ENCODE results near the gene CAPN12. TPM values are rescaled to one million over a fixed set of nuclear protein-coding genes. Genes with fewer than 3 reads are reported as not detected.

The CAPN12 gene
- total RNA-seq, 2 donors from 2014 or later: 8.3 to 15.2 TPM

- Mint-ChIP-seq H3K27ac (no peak overlapping the region), H3K27me3 (ENCODE audit: low read depth) (peaks cover 8% of the 10 kb centered on the region), H3K4me1 (ENCODE audit: low read depth) (peaks cover 14% of the 10 kb centered on the region), H3K9me3 (no peaks in the 10 kb centered on the region), H3K4me3 (no peak overlapping the region), H3K36me3 (ENCODE audit: insufficient read depth in 2 of 2) (no peaks in the 10 kb centered on the region)
- ATAC-seq (replicated peaks in 1 of 2) (no peak), DNase-seq (no peak)
These were observed 4.0 kb downstream of the CAPN12 start for GRCh38 chr19:38740257-38740592.

- Mint-ChIP-seq H3K27me3 (ENCODE audit: low read depth) (peaks cover 8% of the 10 kb centered on the region), H3K36me3 (ENCODE audit: insufficient read depth in 2 of 2) (no peaks in the 10 kb centered on the region), H3K4me1 (ENCODE audit: low read depth) (peaks cover 20% of the 10 kb centered on the region), H3K9me3 (no peaks in the 10 kb centered on the region), H3K4me3 (no peak overlapping the region), H3K27ac (no peak overlapping the region)
- DNase-seq (peak in 1 of 2 donors; percentile 22), ATAC-seq (replicated peaks in 1 of 2) (no peak)
These were observed 4.6 kb downstream of the CAPN12 start for GRCh38 chr19:38739440-38740256.

GRCh38 chr19:38737921-38738737 lies 6.1 kb downstream of the CAPN12 start:
- ATAC-seq (replicated peaks in 1 of 2) (no peak), DNase-seq (no peak)
- Mint-ChIP-seq H3K27me3 (ENCODE audit: low read depth) (peaks cover 8% of the 10 kb centered on the region), H3K9me3 (no peaks in the 10 kb centered on the region), H3K4me1 (ENCODE audit: low read depth) (peaks cover 33% of the 10 kb centered on the region), H3K4me3 (peak overlapping the region; percentile 66 to 70), H3K36me3 (ENCODE audit: insufficient read depth in 2 of 2) (no peaks in the 10 kb centered on the region), H3K27ac (peak overlapping the region; percentile 7)

DNA sequence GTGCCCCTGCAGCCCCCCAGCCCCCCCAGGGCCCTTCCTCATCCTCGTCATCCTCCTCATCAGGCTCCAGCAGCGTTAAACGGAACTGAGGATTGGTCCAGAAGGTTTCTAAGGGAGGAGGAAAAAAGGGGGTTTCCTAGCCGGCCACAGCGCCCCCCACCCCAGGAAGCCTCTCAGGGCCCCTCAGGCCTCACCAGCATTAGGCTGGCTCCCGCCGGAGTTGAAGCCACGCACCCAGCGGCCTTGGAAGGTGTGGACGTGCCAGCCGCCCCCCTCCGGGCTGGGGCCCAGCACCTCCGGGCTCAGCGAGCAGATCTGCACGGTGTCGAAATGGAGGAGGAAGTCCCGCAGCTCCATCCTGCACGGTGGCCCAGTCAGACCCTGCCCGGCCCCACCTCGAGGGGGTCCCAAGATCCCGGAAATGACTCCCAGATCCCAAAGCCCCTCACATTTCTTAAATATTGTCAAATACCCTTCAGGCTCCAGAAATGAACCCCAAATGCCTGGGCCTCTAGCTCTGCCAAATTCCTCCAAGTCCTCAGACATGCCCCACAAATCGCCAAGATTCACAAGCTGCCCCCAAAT lies 6.9 kb downstream of the CAPN12 start:
- no peak for DNase-seq
- Mint-ChIP-seq H3K4me1 (ENCODE audit: low read depth) (peaks cover 33% of the 10 kb centered on the region), H3K4me3 (peak overlapping the region; percentile 66 to 70), H3K27me3 (ENCODE audit: low read depth) (peaks cover 8% of the 10 kb centered on the region), H3K36me3 (ENCODE audit: insufficient read depth in 2 of 2) (peaks cover 0 to 2% of the 10 kb centered on the region in 2 donors), H3K27ac (peak overlapping the region; percentile 7), H3K9me3 (no peaks in the 10 kb centered on the region)
- ATAC-seq (replicated peaks in 1 of 2): no peak

DNA sequence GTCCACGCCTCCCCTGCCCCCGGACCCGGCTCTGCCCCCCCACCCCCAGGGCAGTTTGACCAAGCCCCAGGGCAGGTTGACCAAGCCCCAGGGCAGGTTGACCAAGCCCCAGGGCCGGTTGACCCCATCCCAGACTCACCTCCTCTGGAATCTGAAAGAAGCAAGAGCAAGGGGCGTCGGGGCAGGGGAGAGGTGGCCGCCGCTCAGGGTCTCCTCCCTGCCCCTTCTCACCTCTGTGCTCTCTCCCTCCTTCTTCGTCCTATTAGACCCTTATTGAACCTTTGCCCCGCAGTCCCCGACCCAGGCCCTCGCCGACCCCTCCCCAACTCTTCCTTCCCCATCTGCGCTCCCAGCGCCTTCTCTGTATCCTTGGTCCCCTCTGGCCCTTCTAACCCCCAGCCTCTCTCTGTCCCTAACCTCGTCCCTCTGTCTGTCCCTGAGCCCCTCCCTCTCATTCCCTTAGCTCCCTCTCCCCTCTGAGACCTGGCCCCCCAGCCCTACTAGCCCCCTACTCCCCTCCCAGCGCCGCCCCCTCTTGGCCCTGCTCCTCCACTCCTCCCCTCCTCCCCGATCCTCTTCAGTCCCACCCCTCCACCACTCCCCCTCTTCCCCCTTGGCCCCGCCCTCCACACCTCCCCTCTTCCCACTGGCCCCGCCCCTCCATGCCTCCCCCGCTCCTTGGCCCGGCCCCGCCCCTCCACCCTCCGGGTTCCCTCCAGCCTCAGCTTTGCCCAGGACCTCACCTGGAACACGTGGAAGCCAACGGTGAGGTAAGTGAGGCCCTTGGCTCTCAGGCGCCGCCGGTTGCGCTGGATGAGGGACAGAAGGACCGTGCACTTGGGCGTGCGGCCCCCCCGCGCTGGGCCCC lies 7.6 kb downstream of the CAPN12 start:
- peaks cover 8% of the 10 kb centered on the region for H3K27me3 Mint-ChIP-seq (ENCODE audit: low read depth)
- ATAC-seq (replicated peaks in 1 of 2) (peak; percentile 18 to 36), DNase-seq (peak; percentile 70 to 78)
- no peaks in the 10 kb centered on the region for H3K9me3 Mint-ChIP-seq
- H3K4me3 Mint-ChIP-seq: peak overlapping the region; percentile 66 to 87
- no peak overlapping the region for H3K27ac Mint-ChIP-seq
- H3K36me3 Mint-ChIP-seq (ENCODE audit: insufficient read depth in 2 of 2): peaks cover 0 to 2% of the 10 kb centered on the region in 2 donors
- H3K4me1 Mint-ChIP-seq (ENCODE audit: low read depth): peaks cover 33% of the 10 kb centered on the region

- peak overlapping the region; percentile 66 to 87 for H3K4me3 Mint-ChIP-seq
- no peak overlapping the region for H3K27ac Mint-ChIP-seq
- peak; percentile 73 to 76 for DNase-seq
- no peaks in the 10 kb centered on the region for H3K9me3 Mint-ChIP-seq
- peaks cover 33% of the 10 kb centered on the region for H3K4me1 Mint-ChIP-seq (ENCODE audit: low read depth)
- ATAC-seq (replicated peaks in 1 of 2): peak; percentile 53 to 61
- peaks cover 8% of the 10 kb centered on the region for H3K27me3 Mint-ChIP-seq (ENCODE audit: low read depth)
- peaks cover 0 to 2% of the 10 kb centered on the region in 2 donors for H3K36me3 Mint-ChIP-seq (ENCODE audit: insufficient read depth in 2 of 2)
These were observed 8.2 kb downstream of the CAPN12 start for GRCh38 chr19:38736036-38736412.

- H3K4me3 Mint-ChIP-seq: peak overlapping the region; percentile 79 to 90
- H3K9me3 Mint-ChIP-seq: no peaks in the 10 kb centered on the region
- H3K4me1 Mint-ChIP-seq (ENCODE audit: low read depth): peaks cover 36% of the 10 kb centered on the region
- DNase-seq: peak; percentile 21 to 38
- peaks cover 8% of the 10 kb centered on the region for H3K27me3 Mint-ChIP-seq (ENCODE audit: low read depth)
- ATAC-seq (replicated peaks in 1 of 2): peak; percentile 12 to 20
- peak overlapping the region; percentile 93 for H3K27ac Mint-ChIP-seq
- peaks cover 0 to 3% of the 10 kb centered on the region in 2 donors for H3K36me3 Mint-ChIP-seq (ENCODE audit: insufficient read depth in 2 of 2)
These were observed 9.0 kb downstream of the CAPN12 start for GRCh38 chr19:38735257-38735686.

DNA sequence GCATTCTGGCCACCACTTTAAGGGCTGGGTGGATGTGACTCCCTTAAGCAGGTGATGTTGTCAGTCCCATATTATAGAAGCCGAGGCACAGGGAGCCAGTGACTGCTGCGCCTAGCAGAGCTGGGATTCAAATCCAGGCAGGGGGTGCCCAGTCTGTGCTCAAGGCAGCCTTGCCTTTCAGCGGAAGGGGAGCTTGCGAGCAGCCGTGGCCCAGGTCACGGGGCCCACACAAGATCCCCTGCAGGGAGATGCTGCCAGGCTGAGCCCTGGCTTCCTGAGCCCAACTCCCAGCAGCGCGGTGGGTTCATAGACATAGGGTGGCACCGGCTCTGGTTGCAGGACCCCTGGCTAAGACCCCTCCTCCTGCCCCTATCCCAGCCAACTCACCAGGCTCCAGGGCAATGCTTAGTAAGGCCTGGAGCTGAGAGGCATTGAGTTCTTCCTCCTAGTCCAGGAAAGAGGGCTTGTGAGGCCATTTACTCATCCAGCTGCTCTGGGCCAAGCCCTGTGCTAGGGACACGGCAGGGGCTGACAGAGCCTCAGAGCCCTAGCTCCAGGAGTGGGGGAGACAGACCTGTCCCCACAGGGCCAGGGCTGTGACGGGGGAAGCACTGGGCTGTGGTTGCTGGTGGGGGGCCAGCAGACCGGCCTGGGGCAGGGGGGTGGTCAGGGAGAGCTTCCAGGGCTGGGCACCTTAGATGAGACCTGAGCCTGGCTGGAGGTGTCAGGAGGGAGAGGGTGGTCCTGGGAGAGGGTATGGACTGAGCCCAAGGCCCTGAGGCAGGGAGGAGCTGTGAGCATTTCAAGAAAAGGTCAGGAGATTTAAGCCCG lies 9.6 kb downstream of the CAPN12 start:
- peak overlapping the region; percentile 79 to 90 for H3K4me3 Mint-ChIP-seq
- no peaks in the 10 kb centered on the region for H3K9me3 Mint-ChIP-seq
- DNase-seq (peak; percentile 34 to 47), ATAC-seq (replicated peaks in 1 of 2) (peak; percentile 10 to 31)
- peaks cover 8% of the 10 kb centered on the region for H3K27me3 Mint-ChIP-seq (ENCODE audit: low read depth)
- peak overlapping the region; percentile 93 for H3K27ac Mint-ChIP-seq
- peaks cover 0 to 4% of the 10 kb centered on the region in 2 donors for H3K36me3 Mint-ChIP-seq (ENCODE audit: insufficient read depth in 2 of 2)
- peaks cover 40% of the 10 kb centered on the region for H3K4me1 Mint-ChIP-seq (ENCODE audit: low read depth)

- peak in 1 of 2 donors; percentile 46 for ATAC-seq (replicated peaks in 1 of 2)
- peaks cover 8% of the 10 kb centered on the region for H3K27me3 Mint-ChIP-seq (ENCODE audit: low read depth)
- no peaks in the 10 kb centered on the region for H3K9me3 Mint-ChIP-seq
- peak overlapping the region; percentile 79 to 90 for H3K4me3 Mint-ChIP-seq
- H3K36me3 Mint-ChIP-seq (ENCODE audit: insufficient read depth in 2 of 2): peaks cover 0 to 6% of the 10 kb centered on the region in 2 donors
- peaks cover 40% of the 10 kb centered on the region for H3K4me1 Mint-ChIP-seq (ENCODE audit: low read depth)
- no peak for DNase-seq
- H3K27ac Mint-ChIP-seq: peak overlapping the region; percentile 29
These were observed 10.2 kb downstream of the CAPN12 start for GRCh38 chr19:38734176-38734425.

- peaks cover 0 to 6% of the 10 kb centered on the region in 2 donors for H3K36me3 Mint-ChIP-seq (ENCODE audit: insufficient read depth in 2 of 2)
- peaks cover 40% of the 10 kb centered on the region for H3K4me1 Mint-ChIP-seq (ENCODE audit: low read depth)
- no peaks in the 10 kb centered on the region for H3K9me3 Mint-ChIP-seq
- peak overlapping the region; percentile 19 for H3K27ac Mint-ChIP-seq
- H3K27me3 Mint-ChIP-seq (ENCODE audit: low read depth): peaks cover 8% of the 10 kb centered on the region
- ATAC-seq (replicated peaks in 1 of 2): no peak
- H3K4me3 Mint-ChIP-seq: peak overlapping the region in 1 of 2 donors; percentile 16
- DNase-seq: peak in 1 of 2 donors; percentile 19
These were observed 10.6 kb downstream of the CAPN12 start for GRCh38 chr19:38733493-38734175.

- H3K27ac Mint-ChIP-seq: peak overlapping the region; percentile 86
- ATAC-seq (replicated peaks in 1 of 2) (no peak), DNase-seq (no peak)
- peaks cover 0 to 6% of the 10 kb centered on the region in 2 donors for H3K36me3 Mint-ChIP-seq (ENCODE audit: insufficient read depth in 2 of 2)
- peaks cover 8% of the 10 kb centered on the region for H3K27me3 Mint-ChIP-seq (ENCODE audit: low read depth)
- H3K4me1 Mint-ChIP-seq (ENCODE audit: low read depth): peaks cover 40% of the 10 kb centered on the region
- H3K9me3 Mint-ChIP-seq: no peaks in the 10 kb centered on the region
- no peak overlapping the region for H3K4me3 Mint-ChIP-seq
These were observed 11.1 kb downstream of the CAPN12 start for GRCh38 chr19:38733241-38733492.
